NCI-H2196 treated with DMSO at 0.1 percent for 48 hours (cell line): ENCODE measurements around the gene PPP1R13L.

Source experiments
- DNase-seq: peaks from one replicate; lab custom pipeline; 2025; ENCODE audit not compliant: unreplicated experiment; lab: John Stamatoyannopoulos, UW

PPP1R13L gene

GRCh38 chr19:45370410-45371204 lies 34.3 kb downstream of the PPP1R13L start, which contains the start of gene ERCC2:
TSS of gene ERCC2 (minus strand) at chr19:45370573. CDS start at chr19:45370540, 33 bp downstream.
- DNase-seq = peak; percentile 88

GRCh38 chr19:45368737-45369340 lies 36.0 kb downstream of the PPP1R13L start:
- no peak for DNase-seq

- DNase-seq = no peak
These were observed 36.7 kb downstream of the PPP1R13L start for GRCh38 chr19:45368127-45368526.

- no peak for DNase-seq
These were observed 40.2 kb downstream of the PPP1R13L start for GRCh38 chr19:45364696-45365095.

GRCh38 chr19:45363861-45364459 lies 40.9 kb downstream of the PPP1R13L start:
- no peak for DNase-seq

GRCh38 chr19:45362291-45362690 lies 42.6 kb downstream of the PPP1R13L start:
- no peak for DNase-seq

- no peak for DNase-seq
These were observed 43.3 kb downstream of the PPP1R13L start for GRCh38 chr19:45361608-45362007.

GRCh38 chr19:45358213-45358792 lies 46.6 kb downstream of the PPP1R13L start:
- no peak for DNase-seq

GRCh38 chr19:45357445-45357783 lies 47.5 kb downstream of the PPP1R13L start:
- no peak for DNase-seq

- DNase-seq = no peak
These were observed 48.0 kb downstream of the PPP1R13L start for GRCh38 chr19:45356760-45357444.

GRCh38 chr19:45355910-45356309 lies 49.0 kb downstream of the PPP1R13L start:
- no peak for DNase-seq

GRCh38 chr19:45355402-45355801 lies 49.5 kb downstream of the PPP1R13L start:
- no peak for DNase-seq

- DNase-seq = no peak
These were observed 50.5 kb downstream of the PPP1R13L start for GRCh38 chr19:45354241-45354842.

GRCh38 chr19:45352914-45353796 lies 51.7 kb downstream of the PPP1R13L start:
- DNase-seq = no peak

GRCh38 chr19:45352471-45352870 lies 52.4 kb downstream of the PPP1R13L start:
- no peak for DNase-seq

GRCh38 chr19:45352062-45352461 lies 52.8 kb downstream of the PPP1R13L start:
- no peak for DNase-seq

GRCh38 chr19:45351401-45351952 lies 53.4 kb downstream of the PPP1R13L start:
- DNase-seq = no peak

- DNase-seq = no peak
These were observed 54.3 kb downstream of the PPP1R13L start for GRCh38 chr19:45350477-45351058.

- no peak for DNase-seq
These were observed 55.4 kb downstream of the PPP1R13L start for GRCh38 chr19:45349430-45349941.
